ENCODE results near the gene SMIM43. TPM values are rescaled to one million over a fixed set of nuclear protein-coding genes. Genes with fewer than 3 reads are reported as not detected.

Gene SMIM43
- polyA plus RNA-seq, 1 experiment = 0.27 TPM

DNA sequence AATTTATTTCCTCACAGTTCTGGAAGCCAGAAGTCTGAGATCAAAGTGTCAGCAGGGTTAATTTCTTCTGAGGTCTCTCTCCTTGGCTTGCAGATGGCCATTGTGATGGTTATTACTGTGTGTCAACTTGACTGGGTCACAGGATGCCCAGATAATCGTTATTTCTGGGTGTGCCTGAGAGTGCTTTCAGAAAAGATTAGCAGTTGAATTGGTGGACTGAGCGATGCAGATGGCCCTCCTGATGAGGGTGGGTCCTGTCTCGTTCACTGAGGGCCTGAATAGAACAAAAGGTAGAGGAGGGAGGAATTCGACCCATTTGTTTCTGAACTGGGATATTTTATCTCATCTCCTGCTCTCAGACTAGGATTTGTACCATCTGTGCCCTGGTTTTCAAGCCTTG, 15.7 kb downstream of the SMIM43 start:
- Histone ChIP-seq H3K36me3 (ENCODE audit: control insufficient read depth, insufficient read depth, low read length) (no peaks in the 10 kb centered on the region), H3K4me3 (ENCODE audit: low read depth, low read length) (no peak overlapping the region), H3K27me3 (ENCODE audit: control insufficient read depth, insufficient read depth, low read length) (no peaks in the 10 kb centered on the region)
- DNase-seq (ENCODE audit: low read depth) = no peak
- ChIA-PET CTCF (interaction anchor here (1.5 kb wide), 1 partner anchor 12 kb away, joined by 3 read pairs; no protein-coding TSS in a partner anchor), POLR2A (no interaction called here)
- TF ChIP-seq, protein P1, sequence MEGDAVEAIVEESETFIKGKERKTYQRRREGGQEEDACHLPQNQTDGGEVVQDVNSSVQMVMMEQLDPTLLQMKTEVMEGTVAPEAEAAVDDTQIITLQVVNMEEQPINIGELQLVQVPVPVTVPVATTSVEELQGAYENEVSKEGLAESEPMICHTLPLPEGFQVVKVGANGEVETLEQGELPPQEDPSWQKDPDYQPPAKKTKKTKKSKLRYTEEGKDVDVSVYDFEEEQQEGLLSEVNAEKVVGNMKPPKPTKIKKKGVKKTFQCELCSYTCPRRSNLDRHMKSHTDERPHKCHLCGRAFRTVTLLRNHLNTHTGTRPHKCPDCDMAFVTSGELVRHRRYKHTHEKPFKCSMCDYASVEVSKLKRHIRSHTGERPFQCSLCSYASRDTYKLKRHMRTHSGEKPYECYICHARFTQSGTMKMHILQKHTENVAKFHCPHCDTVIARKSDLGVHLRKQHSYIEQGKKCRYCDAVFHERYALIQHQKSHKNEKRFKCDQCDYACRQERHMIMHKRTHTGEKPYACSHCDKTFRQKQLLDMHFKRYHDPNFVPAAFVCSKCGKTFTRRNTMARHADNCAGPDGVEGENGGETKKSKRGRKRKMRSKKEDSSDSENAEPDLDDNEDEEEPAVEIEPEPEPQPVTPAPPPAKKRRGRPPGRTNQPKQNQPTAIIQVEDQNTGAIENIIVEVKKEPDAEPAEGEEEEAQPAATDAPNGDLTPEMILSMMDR (IDR thresholded peaks at IDR 0.05; ENCODE audit: insufficient read depth, low read depth, low read length) = no peak

DNA sequence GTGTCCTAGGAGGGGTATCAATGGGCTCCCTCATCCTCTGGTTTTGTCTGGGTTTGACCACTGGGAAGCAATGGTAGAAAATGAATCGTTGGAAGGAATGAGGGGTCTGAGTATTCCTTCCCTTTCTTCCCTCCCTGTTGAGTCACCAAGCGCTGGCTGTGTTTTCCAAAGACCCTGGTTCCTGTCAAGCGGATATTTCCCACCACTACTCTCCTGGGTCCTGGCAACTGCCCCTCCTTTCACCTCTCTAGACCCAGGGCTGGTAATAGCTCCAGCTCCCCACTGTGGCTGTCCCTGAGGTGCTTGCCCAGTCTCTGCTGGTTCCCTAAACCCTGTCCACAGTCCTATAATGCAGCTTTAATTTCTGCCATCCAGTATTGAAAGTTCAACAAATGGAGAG, 22.2 kb downstream of the SMIM43 start:
- CTCF ChIA-PET = interaction anchor here (1.4 kb wide), 1 partner anchor 372 kb away, joined by 5 read pairs; no protein-coding TSS in a partner anchor
- no peak for DNase-seq (ENCODE audit: low read depth)
- POLR2A ChIA-PET = no interaction called here
- TF ChIP-seq, protein P1 (IDR thresholded peaks at IDR 0.05; ENCODE audit: insufficient read depth, low read depth, low read length) = no peak
- Histone ChIP-seq H3K27me3 (ENCODE audit: control insufficient read depth, insufficient read depth, low read length) (no peaks in the 10 kb centered on the region), H3K4me3 (ENCODE audit: low read depth, low read length) (no peak overlapping the region), H3K36me3 (ENCODE audit: control insufficient read depth, insufficient read depth, low read length) (no peaks in the 10 kb centered on the region)

DNA sequence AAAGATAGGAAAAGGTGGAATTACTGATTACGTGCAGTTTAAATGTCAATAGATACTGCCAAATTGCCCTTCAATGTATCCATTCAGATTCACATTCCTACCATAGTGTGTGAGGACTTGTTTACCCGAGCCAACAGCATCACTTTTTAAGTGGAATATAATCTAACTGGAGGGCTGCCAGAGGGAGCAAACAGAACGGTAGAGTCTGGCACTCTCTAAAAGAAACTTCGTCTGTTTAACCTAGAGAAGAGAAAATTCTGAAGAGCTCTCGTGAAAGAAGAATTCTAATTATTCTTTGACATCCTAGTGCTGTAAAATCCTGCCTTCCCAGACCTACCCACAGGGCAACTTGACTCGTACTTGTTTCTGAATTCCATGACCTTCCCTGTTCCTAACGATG, 23.2 kb downstream of the SMIM43 start:
- CTCF ChIA-PET = interaction anchor here (1.4 kb wide), 1 partner anchor 371 kb away, joined by 5 read pairs; no protein-coding TSS in a partner anchor
- POLR2A ChIA-PET = no interaction called here
- Histone ChIP-seq H3K36me3 (ENCODE audit: control insufficient read depth, insufficient read depth, low read length) (no peaks in the 10 kb centered on the region), H3K27me3 (ENCODE audit: control insufficient read depth, insufficient read depth, low read length) (no peaks in the 10 kb centered on the region), H3K4me3 (ENCODE audit: low read depth, low read length) (no peak overlapping the region)
- TF ChIP-seq, protein P1 (IDR thresholded peaks at IDR 0.05; ENCODE audit: insufficient read depth, low read depth, low read length) = no peak
- DNase-seq (ENCODE audit: low read depth) = no peak

DNA sequence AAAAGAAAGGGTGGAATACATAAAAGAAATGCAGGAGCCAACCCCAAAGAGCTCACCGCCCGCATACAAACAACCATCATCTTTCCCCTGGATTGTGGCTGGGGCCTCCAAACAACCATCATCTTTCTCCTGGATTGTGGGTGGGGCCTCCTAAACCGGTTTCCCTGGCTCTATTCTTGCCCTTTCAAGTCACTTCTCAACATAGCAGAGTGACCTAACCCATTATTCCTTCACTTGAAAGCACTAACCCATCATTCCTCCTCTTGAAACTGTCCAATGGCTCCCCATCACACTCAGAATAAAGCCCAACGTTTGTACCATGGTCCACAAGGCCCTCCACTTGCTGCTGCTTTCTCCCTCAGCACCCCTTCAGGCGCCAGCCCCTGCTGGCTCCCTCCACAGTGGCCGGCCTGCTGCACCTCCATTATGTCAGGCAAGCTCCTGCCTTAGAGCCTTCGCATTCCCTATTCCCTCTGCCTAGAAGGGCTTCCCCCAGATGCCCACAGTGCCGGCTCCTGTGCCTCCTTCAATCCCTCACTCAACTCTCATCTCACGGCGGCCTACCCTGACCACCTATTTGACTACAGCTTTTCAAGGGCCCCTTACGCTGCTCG, 24.1 kb downstream of the SMIM43 start:
- ChIA-PET POLR2A (no interaction called here), CTCF (interaction anchor here (2.9 kb wide), 1 partner anchor 19 kb away, joined by 8 read pairs; no protein-coding TSS in a partner anchor)
- Histone ChIP-seq H3K4me3 (ENCODE audit: low read depth, low read length) (no peak overlapping the region), H3K36me3 (ENCODE audit: control insufficient read depth, insufficient read depth, low read length) (no peaks in the 10 kb centered on the region), H3K27me3 (ENCODE audit: control insufficient read depth, insufficient read depth, low read length) (no peaks in the 10 kb centered on the region)
- TF ChIP-seq, protein P1 (IDR thresholded peaks at IDR 0.05; ENCODE audit: insufficient read depth, low read depth, low read length) = no peak
- no peak for DNase-seq (ENCODE audit: low read depth)

DNA sequence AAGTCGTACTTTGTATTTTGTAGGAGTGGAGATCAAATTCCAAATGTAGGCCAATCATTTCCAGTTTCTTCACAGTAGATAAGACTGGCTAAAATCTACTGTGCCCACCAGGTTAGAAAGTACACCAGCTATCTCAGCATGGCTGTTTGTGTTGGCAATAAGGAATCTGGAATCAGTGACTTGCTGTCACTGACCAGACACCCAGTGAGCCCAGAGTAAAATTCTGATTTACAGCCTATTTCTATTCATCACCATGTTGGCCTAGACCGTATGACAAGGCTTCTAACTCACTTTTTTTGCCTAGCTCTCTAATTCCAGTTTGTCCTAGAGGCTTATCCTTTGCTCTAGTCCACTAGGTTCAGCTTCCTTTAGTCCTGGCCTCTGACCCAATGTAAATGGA, 25.4 kb downstream of the SMIM43 start:
- DNase-seq (ENCODE audit: low read depth) = no peak
- Histone ChIP-seq H3K36me3 (ENCODE audit: control insufficient read depth, insufficient read depth, low read length) (no peaks in the 10 kb centered on the region), H3K27me3 (ENCODE audit: control insufficient read depth, insufficient read depth, low read length) (no peaks in the 10 kb centered on the region), H3K4me3 (ENCODE audit: low read depth, low read length) (no peak overlapping the region)
- CTCF ChIA-PET = interaction anchor here (1.5 to 5.8 kb wide), 4 partner anchors 20 to 369 kb away, joined by 3 to 59 read pairs (median 8); no protein-coding TSS in a partner anchor
- TF ChIP-seq, protein P1 (IDR thresholded peaks at IDR 0.05; ENCODE audit: insufficient read depth, low read depth, low read length) = no peak
- POLR2A ChIA-PET = no interaction called here

All from BJ (cell line).